ENCODE data around the gene SCGB3A2. TPM values are rescaled to one million over a fixed set of nuclear protein-coding genes. Genes with fewer than 3 reads are reported as not detected.

The SCGB3A2 gene
- not detected in 2 replicates for total RNA-seq

GRCh38 chr5:147878066-147878759 lies at the start of gene SCGB3A2:
Gene SCGB3A2, plus strand, starts transcription at chr5:147878711. Its CDS starts 93 bp downstream, at chr5:147878804.

GRCh38 chr5:147831465-147831864 lies 47.0 kb upstream of the SCGB3A2 start, which contains the start of gene SPINK1:
Gene SPINK1, minus strand, starts transcription at chr5:147831671. Its CDS starts 94 bp downstream, at chr5:147831577.

GRCh38 chr5:147906326-147907095 lies 28.0 kb downstream of the SCGB3A2 start, which contains the start of gene C5orf46:
Gene C5orf46, minus strand, starts transcription at chr5:147906538. Its CDS starts 37 bp downstream, at chr5:147906501.

Other genes with a start within 250 kb of the SCGB3A2 start
- gene JAKMIP2, start 96.0 kb upstream of the SCGB3A2 start, total RNA-seq: 2.1 and 5.9 TPM in 2 replicates
- gene SPINK1, start 47.0 kb upstream of the SCGB3A2 start, total RNA-seq: 0.23 and 0.59 TPM in 2 replicates
- 16.0 and 16.8 TPM in 2 replicates for gene C5orf46, start 27.8 kb downstream of the SCGB3A2 start, total RNA-seq
- gene SPINK5, start 185.3 kb downstream of the SCGB3A2 start, total RNA-seq: not detected in 2 replicates

All from smooth muscle cell of the umbilical artery (primary cell).